ENCODE measurements around the gene SYP. TPM values are rescaled to one million over a fixed set of nuclear protein-coding genes. Genes with fewer than 3 reads are reported as not detected.
A peak's percentile ranks its signal among the peaks of the same experiment; 100 is the strongest.

Gene SYP
- total RNA-seq, 2 experiments from 2014 or later, result 0.17 to 0.69 TPM

DNA sequence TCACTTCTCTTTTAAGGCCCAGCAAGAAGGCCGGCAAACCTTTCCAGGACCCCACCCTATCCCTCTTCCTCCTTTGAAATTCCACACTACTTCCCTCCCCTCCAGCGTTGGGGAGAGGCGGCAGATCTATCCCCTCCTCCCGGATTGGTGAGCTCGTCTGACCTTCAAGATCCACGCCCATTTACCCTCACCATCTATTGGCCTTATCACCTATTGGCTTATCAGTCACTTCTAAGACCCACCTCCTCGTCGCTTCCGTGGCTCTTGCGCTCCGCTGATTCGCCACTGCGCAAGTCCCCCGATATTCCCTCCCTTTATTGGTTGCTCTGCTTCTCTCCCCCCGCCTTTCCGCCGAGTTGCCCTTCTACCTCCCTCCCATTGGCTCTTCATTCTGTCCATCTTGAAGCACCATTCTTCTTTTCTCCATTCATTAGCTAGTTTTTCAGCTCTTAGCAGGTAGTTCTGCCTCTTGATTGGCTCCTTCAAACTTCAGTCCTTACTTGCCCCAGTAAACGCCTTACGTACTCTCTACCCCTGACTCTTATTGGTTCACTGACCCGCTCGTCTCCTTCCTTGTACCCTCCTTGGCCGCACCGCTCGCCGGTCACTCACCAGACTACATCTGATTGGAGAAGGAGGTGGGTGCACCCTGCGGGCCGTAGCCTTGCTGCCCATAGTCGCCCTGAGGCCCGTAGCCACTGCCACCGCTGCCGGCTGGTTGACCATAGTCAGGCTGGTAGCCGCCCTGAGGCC, 9.0 kb downstream of the SYP start:
- Histone ChIP-seq H3K4me1 (ENCODE audit: insufficient read depth, low read length) (peaks cover 29% of the 10 kb centered on the region), H3K9me3 (ENCODE audit: control insufficient read depth in 1 of 2, insufficient read depth in 1 of 2, low read length in 2 of 2) (no peaks in the 10 kb centered on the region), H3K36me3 (ENCODE audit: insufficient read depth, low read length) (no peaks in the 10 kb centered on the region), H3K27ac (ENCODE audit: low read depth in 1 of 2, low read length in 2 of 2) (peak overlapping the region; percentile 70 to 72), H3K4me3 (ENCODE audit: low read length) (peak overlapping the region; percentile 74), H3K27me3 (ENCODE audit: control insufficient read depth in 1 of 2, insufficient read depth in 2 of 2, low read length in 2 of 2) (no peaks in the 10 kb centered on the region)
- peak overlapping the region; percentile 67 for H3K27ac Mint-ChIP-seq
- intact Hi-C loops (cut with DNase I, micrococcal nuclease), result loop anchor here (1.0 to 5.0 kb wide), 4 partner anchors 41 to 563 kb away; partner anchors contain the start of genes CACNA1F (in 1 of the 2) and PPP1R3F (in 1 of the 2)
- DNase-seq, result peak; percentile 64 to 97 (median 79)
- H3K9me3 Mint-ChIP-seq, result no peaks in the 10 kb centered on the region
- no peaks in the 10 kb centered on the region for H3K27me3 Mint-ChIP-seq
- H3K4me3 Mint-ChIP-seq, result peak overlapping the region; percentile 90
- peak; percentile 88 for ATAC-seq (ENCODE audit: poor library complexity)
- H3K36me3 Mint-ChIP-seq (ENCODE audit: low read depth), result no peaks in the 10 kb centered on the region
- CTCF ChIA-PET, result interaction anchor here (0.6 to 2.0 kb wide), 4 partner anchors 24 to 567 kb away, joined by 4 to 6 read pairs (median 4); no protein-coding TSS in a partner anchor
- TF ChIP-seq, protein P1, sequence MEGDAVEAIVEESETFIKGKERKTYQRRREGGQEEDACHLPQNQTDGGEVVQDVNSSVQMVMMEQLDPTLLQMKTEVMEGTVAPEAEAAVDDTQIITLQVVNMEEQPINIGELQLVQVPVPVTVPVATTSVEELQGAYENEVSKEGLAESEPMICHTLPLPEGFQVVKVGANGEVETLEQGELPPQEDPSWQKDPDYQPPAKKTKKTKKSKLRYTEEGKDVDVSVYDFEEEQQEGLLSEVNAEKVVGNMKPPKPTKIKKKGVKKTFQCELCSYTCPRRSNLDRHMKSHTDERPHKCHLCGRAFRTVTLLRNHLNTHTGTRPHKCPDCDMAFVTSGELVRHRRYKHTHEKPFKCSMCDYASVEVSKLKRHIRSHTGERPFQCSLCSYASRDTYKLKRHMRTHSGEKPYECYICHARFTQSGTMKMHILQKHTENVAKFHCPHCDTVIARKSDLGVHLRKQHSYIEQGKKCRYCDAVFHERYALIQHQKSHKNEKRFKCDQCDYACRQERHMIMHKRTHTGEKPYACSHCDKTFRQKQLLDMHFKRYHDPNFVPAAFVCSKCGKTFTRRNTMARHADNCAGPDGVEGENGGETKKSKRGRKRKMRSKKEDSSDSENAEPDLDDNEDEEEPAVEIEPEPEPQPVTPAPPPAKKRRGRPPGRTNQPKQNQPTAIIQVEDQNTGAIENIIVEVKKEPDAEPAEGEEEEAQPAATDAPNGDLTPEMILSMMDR (IDR thresholded peaks at IDR 0.05), result no peak
- H3K4me1 Mint-ChIP-seq (ENCODE audit: low read depth), result peaks cover 28% of the 10 kb centered on the region
- POLR2A ChIA-PET, result interaction anchor here (0.7 to 4.8 kb wide), 19 partner anchors 10 to 1973 kb away, joined by 3 to 50 read pairs (median 4); partner anchors contain the start of genes CACNA1F, CCDC22, CDK16 and GRIPAP1

DNA sequence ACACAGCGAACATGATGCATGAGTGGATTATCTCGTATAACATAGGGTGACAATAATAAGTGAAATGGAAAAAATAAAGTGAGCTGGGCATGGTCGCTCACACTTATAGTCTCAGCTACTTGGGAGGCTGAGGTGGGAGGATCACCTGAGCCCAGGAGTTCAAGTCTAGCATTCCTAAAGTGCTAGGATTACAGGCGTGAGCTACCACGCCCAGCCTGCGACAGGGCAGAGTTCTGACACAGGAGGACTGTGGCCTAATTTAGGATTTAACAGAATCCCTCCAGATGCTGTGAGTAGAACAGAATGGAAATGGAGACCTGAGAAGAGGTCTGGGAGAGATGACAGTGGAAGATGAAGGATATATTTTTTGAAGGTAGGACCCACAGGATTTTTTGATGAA, 10.4 kb downstream of the SYP start:
- intact Hi-C loops (cut with DNase I, micrococcal nuclease), result loop anchor here in 1 of 2 experiments (5.0 kb wide), 2 partner anchors 43 to 563 kb away; partner anchors contain the start of gene CACNA1F

DNA sequence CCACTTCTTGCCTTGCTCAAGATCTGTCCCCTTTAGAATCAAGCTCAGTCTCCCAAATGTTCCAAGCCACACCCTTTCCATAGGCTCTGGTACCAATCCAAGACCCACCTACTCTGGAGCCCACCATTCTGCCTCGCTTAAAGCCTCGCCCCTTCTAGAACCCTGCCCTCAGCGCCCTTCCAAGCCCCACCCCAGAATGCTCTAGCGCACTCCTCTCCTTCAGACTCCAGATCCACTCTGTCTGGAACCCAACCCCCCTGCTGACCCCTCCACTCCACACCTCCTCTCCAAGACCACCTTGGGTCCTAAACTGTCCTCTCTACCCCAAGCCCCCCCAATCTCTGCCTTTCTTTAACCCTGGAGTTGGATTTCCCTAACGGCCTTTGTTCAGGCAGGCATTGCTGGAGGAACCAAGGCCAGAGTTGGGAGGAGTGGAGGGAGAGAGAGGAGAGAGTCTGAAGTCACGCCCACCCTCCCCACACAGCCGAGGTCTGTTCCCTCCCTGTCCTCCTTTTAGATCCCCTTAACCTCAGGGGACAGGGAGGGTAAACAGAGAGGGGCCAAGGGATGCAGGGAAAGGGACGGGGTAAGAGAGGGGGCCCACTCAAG, 11.4 kb downstream of the SYP start:
- Histone ChIP-seq H3K27ac (ENCODE audit: low read depth in 1 of 2, low read length in 2 of 2) (no peak overlapping the region), H3K4me1 (ENCODE audit: insufficient read depth, low read length) (peaks cover 43% of the 10 kb centered on the region), H3K9me3 (ENCODE audit: control insufficient read depth in 1 of 2, insufficient read depth in 1 of 2, low read length in 2 of 2) (no peaks in the 10 kb centered on the region), H3K4me3 (ENCODE audit: low read length) (no peak overlapping the region), H3K27me3 (ENCODE audit: control insufficient read depth in 1 of 2, insufficient read depth in 2 of 2, low read length in 2 of 2) (no peaks in the 10 kb centered on the region), H3K36me3 (ENCODE audit: insufficient read depth, low read length) (peaks cover under 1% of the 10 kb centered on the region)
- no peaks in the 10 kb centered on the region for H3K27me3 Mint-ChIP-seq
- no peaks in the 10 kb centered on the region for H3K9me3 Mint-ChIP-seq
- ChIA-PET POLR2A (no interaction called here), CTCF (no interaction called here)
- no peak for DNase-seq
- H3K36me3 Mint-ChIP-seq (ENCODE audit: low read depth), result no peaks in the 10 kb centered on the region
- H3K4me1 Mint-ChIP-seq (ENCODE audit: low read depth), result peaks cover 35% of the 10 kb centered on the region
- H3K27ac Mint-ChIP-seq, result no peak overlapping the region
- intact Hi-C loops (cut with DNase I, micrococcal nuclease), result no loop called here
- ATAC-seq (ENCODE audit: poor library complexity), result no peak
- TF ChIP-seq, protein P1 (IDR thresholded peaks at IDR 0.05), result no peak
- peak overlapping the region; percentile 45 for H3K4me3 Mint-ChIP-seq

More for the DNA sequence above, 10.4 kb downstream of the SYP start:
- no peaks in the 10 kb centered on the region for H3K9me3 Mint-ChIP-seq
- H3K36me3 Mint-ChIP-seq (ENCODE audit: low read depth), result no peaks in the 10 kb centered on the region
- Histone ChIP-seq H3K27me3 (ENCODE audit: control insufficient read depth in 1 of 2, insufficient read depth in 2 of 2, low read length in 2 of 2) (no peaks in the 10 kb centered on the region), H3K36me3 (ENCODE audit: insufficient read depth, low read length) (no peaks in the 10 kb centered on the region), H3K4me3 (ENCODE audit: low read length) (no peak overlapping the region), H3K9me3 (ENCODE audit: control insufficient read depth in 1 of 2, insufficient read depth in 1 of 2, low read length in 2 of 2) (no peaks in the 10 kb centered on the region), H3K27ac (ENCODE audit: low read depth in 1 of 2, low read length in 2 of 2) (no peak overlapping the region), H3K4me1 (ENCODE audit: insufficient read depth, low read length) (peaks cover 39% of the 10 kb centered on the region)
- DNase-seq, result no peak
- ChIA-PET POLR2A (interaction anchor here (0.7 to 4.8 kb wide), 2 partner anchors 23 to 252 kb away, joined by 4 to 50 read pairs; no protein-coding TSS in a partner anchor), CTCF (interaction anchor here (1.0 to 2.0 kb wide), 2 partner anchors 23 to 26 kb away, joined by 3 to 6 read pairs; no protein-coding TSS in a partner anchor)
- peaks cover 35% of the 10 kb centered on the region for H3K4me1 Mint-ChIP-seq (ENCODE audit: low read depth)
- H3K4me3 Mint-ChIP-seq, result peak overlapping the region; percentile 67
- no peaks in the 10 kb centered on the region for H3K27me3 Mint-ChIP-seq
- ATAC-seq (ENCODE audit: poor library complexity), result no peak
- peak overlapping the region; percentile 67 for H3K27ac Mint-ChIP-seq
- TF ChIP-seq, protein P1 (IDR thresholded peaks at IDR 0.05), result no peak

Data from CD4-positive, alpha-beta T cell (primary cell).